ENCODE measurements around the gene SHROOM3.
A peak's percentile ranks its signal among the peaks of the same experiment; 100 is the strongest.
"Not testable (repeated sequence)": the region's sequence is repeated elsewhere in the genome, so short reads cannot be mapped to it uniquely, and the experiment has no call there.

The SHROOM3 gene

DNA sequence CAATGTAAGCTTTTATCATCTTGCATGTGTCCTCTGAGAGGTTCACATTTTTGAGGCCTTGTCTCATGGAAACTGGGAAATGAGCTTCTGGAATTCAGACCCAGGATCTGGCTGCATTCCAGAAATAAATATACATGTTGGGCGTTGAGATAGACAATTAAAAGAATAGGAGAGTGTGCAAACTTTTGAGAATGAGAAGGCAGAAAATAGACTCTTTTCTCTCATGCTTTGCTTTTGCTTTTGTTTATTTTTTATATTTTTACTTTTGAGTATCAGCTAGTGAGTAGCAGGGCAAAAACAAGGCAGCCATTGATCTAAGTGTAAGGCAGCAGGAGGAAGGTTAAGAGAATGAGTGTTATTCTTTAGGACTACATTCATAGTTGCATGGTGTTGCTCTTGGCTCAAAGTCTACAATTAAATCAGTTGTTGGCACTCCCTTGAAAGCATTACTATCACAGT lies 12.4 kb downstream of the SHROOM3 start:
- DNase-seq, result no peak

DNA sequence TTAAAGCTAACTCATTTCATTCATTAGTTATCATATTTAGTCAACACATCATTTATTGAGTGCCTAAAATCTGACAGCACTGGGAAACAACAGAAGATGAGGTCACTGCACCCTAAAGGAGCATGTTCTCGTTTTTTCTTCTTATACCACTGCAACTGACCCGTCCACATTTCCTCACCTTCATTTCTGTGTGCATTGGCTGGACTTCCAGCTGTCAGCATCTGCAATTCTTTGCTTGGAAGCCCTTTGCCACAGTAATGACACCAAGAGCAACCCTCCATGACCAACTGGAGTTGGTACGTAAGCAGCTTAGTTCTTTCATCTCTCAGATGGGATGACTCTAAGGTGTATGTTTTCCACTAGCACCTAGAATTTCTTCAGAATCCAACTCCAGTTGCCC lies 13.2 kb downstream of the SHROOM3 start:
- DNase-seq, result peak; percentile 37

DNA sequence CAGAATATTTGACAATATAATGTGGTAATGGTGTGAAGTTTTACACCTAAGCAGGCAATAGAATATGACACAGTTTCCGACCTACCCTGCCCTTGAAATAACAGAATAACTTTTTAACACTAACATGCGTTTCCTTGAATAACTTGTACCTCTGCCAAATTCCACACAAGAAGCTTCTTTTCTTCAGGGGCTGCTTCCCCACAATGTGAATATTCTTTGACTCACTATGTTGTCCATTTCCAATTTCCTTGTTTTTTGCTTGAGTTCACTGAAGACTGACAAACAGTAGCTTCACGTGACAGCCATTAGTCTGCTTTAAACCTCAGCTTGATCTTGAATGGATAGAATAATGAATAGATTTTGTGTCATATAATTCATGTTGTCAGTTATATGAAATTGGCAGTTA lies 14.3 kb downstream of the SHROOM3 start:
- peak; percentile 80 for DNase-seq

DNA sequence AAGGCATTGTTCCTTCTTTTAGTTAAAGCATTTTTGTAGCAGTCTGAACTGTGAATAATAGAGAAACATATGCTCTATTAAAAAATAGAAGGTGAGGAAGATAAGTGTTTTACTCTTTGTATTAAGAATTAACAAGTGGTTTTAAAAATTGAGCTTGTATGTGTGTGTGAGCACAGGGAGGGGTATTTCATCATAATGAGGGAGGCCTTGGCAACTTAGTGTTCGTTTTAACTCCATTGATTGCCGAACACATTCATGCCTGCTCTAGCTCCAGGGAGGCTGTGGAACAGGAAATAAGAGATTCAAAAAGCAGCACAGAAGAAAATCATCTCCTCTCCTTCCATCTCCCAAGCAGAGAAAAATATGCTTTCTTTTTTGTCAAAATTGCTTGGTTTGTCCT lies 14.8 kb downstream of the SHROOM3 start:
- peak; percentile 82 for DNase-seq

DNA sequence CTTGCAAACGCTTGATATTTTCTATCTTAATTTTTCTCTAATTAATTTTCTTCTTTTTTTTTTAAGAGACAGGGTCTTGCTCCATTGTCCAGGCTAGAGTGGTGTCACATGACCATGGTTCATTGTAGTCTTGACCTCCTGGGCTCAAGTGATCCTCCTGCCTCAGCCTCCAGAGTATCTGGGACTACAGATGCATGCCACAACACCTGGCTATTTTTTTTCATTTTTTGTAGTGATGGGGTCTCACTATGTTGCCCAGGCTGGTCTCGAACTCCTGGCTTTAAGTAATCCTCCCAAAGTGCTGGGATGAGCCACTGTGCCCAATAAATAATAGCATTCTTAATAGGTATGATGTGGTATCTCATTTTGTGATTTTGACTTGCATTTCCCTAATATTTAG lies 18.2 kb downstream of the SHROOM3 start:
- no peak for DNase-seq

DNA sequence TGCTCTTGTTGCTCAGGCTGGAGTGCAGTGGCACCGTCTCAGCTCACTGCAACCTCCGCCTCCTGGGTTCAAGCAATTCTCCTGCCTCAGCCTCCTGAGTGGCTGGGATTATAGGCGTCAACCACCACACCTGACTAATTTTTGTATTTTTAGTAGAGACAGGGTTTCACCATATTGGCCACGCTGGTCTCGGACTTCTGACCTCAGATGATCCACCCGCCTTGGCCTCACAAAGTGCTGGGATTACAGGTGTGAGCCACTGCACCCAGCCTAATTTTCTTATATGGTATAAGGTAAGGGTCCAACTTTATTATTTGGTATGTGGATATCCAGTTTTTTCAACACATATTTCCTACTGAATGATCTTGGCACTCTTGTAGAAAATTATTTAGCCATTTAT lies 19.0 kb downstream of the SHROOM3 start:
- DNase-seq, result not testable (repeated sequence)

DNA sequence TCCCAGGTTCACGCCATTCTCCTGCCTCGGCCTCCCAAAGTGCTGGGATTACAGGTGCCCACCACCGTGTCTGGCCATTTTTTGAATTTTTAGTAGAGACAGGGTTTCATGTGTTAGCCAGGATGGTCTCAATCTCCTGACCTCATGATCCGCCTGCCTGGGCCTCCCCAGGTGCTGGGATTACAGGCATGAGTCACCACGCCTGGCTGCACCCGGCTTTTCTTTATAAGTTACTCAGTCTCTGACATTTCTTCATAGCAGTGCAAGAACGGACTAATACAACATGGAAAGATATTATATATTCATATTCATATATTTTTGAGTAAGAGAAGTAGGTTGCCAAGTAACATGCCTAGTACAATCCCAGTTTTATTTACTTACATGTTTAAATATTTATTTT lies 22.9 kb downstream of the SHROOM3 start:
- DNase-seq, result no peak

DNA sequence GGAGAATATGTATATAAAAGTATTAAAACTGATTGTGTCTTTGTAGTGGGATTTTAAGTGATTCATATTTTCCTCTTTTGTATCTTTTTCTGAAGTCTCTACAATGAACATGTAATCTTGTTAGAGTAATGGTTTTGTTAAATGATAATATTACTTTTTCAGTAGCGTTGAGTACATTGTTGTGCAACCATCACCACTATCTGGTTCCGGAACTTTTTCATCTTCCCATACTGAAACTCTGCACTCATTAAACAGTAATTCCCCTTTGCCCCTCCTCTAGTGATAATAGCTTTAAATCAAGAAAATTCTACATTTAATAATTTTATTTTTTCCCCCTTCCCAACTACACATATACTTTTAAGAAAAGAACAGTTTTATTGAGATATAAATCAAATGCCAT lies 23.3 kb downstream of the SHROOM3 start:
- no peak for DNase-seq

DNA sequence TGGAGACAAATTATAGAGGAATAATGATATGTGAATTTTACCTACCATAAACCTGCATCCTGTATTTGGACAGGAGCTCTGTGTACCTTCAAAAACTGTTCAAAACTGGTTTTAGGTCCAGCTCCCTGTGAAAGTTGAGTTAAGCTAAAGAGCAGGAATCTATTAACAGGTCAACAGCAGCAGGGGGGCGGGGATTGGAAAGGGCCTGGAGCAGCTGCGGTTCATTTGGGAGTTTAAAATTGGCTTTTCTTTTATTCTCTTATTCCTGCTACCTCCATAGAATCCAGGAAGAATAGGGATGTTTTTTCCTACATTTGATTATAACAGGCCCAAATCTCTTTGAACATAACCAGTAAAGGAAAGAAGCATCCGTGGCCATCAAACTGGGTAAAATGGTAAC lies 23.8 kb downstream of the SHROOM3 start:
- peak; percentile 90 for DNase-seq

DNA sequence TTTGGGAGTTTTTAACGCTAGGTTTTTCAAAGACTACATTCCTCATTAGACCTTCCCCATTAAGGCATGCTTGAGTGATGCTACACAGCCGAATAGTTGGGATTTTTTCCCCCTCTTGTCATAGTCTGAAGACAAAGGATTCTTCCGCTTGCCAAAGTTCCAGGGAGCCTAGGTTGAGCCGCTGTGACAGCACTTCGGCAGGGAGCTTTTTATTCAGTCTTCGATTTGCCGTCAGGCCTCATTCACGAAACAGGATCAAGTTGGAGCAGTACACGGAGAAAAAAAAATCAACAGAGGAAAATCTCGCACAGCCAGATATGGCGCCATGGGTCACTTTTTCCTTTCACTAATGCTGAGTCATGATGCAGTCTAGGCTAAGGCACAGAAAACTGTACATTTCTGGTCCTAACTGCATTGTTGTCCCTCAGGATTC lies 24.3 kb downstream of the SHROOM3 start:
- DNase-seq, result peak; percentile 96

DNA sequence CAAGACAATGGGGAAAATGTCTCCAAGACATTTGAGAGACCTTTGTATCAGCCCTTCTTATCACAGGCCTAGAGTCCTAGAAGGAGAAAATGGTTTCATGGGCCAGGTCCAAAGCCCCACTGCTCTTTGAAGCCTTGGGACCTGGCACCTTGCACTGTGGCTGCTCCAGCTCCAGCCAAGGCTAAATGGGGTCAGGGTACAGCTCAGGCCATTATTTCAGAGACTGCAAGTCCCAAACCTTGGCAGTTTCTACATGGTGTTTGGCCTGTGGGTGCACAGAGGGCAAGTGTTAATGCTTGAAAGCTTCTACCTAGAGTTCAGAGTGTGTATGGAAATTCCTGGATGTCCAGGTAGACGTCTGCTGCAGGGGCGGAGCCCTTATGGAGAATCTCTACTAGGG lies 28.5 kb downstream of the SHROOM3 start:
- DNase-seq, result no peak

DNA sequence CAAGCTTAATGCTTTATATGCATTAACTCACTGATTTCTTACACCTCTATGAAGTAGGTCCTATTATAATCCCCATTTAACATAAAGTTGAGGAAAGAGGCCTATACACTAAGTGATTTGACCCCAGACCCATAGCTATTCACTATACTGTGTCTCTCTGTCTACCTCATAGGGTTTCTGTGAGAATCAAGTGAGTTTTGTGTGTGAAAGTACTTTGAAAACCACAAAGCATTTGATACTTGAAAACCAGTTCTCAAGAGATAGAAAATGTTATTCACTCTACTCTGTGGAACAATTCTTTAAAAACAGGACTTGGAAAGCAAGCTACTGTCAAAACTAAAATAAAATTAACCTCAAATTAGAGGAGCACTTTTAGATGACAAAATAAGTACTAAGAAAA lies 35.0 kb downstream of the SHROOM3 start:
- DNase-seq, result no peak

DNA sequence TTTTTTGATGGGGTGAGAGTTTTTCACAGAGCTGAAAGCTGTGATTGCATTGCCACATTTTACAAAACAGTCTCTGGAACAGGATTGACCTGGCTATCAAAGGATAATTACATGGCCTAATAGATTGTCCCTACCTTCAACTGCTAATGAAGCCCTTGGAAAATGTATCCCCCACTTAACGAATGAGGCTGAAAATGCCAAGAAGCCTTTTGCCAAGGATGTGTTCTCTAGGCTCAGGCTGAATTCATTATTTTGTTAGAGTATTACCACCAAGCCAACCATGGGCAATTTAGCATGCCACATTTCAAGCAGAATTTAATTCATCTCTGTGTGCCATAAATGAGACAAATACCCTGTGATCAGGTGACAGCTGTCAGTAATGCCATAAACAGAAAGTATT lies 35.5 kb downstream of the SHROOM3 start:
- DNase-seq, result no peak

DNA sequence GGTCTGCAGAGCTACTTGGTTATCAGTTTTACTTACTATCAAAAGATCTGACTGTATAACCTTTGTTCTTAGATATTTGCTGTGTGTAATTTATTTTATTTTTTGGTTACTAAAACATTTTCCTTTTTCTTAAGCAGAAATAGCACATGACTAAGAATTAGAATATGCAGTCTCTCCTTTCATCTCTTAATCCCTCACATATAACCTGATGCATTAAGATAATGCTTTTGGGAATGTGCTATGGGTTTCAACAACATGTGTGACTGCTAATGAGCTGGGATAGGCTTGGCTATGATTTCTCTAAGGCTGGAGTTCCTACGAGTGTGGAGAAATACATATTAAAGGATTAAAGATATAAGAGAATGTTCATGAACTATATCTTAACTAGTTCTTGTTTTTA lies 41.5 kb downstream of the SHROOM3 start:
- DNase-seq, result no peak

DNA sequence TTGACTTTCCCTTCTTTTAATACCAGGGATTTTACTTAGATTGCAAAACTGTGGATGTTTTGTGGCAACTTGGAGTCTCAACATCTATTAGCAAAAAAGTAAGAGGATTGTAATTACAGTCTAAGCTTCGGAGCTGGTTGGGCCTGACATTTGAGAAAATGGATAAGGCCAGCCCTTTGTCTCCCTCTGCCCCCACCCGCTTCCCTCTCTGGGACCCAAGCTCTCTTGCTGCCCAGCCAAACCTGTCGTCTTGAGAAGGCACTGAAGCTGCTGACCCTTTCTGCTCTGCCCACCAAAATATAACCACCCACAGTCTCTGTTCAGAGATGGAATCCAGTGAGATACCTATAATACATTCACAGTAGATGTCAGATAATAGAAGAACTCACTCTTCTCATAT lies 49.6 kb downstream of the SHROOM3 start:
- no peak for DNase-seq

DNA sequence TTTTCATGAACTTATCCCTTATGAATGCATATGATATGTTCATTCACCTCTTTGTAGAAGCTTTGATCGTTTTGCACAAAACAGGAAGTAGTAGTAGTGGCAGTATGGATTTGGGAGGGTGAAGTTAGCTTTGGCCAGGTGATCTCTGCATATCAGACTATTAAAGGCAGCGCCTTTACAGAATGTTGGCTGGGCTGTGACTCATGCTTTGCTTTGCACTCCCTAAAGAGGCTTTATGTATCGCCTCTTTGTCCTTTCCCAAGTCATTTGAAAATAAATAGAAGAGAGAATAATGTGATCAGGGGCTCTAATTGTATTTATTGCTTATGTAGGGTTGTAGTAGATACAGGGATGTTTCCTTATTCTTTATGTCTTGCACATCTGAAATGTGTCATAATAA lies 50.4 kb downstream of the SHROOM3 start:
- no peak for DNase-seq

DNA sequence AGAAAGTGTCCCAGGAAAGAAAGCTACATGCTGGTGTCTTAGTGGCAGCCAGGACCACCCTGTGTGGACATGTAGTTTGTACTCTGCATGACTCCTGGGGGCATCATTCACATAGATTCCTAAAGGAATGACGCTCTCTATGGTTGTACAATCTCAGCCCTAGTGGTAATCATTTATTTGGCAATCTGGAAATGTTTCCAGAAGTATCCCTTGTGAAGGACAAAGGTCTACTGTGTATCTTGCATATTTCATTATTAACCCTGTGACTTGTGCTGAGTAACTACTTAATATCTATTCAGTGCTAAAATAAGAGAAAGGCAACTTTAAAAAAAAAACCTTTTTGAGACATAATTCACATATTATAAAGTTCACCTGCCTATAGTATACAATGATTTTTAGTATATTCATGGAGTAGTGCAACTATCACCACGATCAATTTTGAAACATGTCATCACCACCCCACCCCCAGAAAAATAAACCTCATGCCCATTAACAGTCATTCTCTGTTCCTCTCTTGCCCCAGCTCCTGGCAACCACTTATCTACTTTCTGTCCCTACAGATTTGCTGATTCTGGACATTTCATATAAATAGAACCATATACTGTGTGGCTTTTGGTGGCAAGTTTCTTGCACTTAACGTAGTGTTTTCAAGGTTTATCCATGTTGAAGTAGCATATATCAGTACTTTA lies 51.7 kb downstream of the SHROOM3 start:
- no peak for DNase-seq

DNA sequence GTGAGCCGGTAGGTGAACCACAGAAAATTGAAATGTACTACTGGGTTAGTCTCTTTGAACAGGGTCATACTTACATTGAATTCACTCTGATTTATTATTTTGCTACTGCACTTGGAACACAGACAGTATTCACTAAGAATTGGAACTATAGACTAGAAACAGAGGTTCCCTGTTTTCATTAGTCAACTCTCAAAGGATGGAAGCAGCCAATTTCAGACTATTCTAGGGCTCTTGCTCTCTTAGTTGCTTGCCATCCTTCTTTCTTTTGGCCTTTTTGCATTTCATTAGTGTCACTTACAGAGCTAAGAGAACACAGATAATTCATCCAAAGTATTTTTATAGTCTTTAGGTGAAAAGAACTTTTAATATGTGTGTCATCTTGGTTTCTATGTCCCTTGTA lies 52.6 kb downstream of the SHROOM3 start:
- DNase-seq, result no peak

DNA sequence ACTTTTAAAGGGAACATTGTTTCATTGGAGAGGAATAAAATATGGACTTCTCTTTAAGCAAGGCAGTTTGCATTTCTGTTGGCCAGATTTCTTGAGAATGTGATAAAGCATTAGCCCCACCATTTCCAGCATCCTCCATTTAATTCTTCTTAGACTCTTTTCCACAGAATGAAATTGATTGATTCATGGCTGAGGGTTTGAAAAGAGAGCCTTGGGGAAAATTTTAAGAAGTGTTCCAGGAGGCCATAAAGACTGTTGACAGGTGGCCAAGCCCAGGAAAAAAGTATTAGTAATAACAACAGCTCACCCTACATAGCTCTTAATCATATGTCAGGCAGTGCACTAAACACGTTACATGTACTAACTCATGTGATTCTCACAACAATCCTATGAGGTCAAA lies 53.4 kb downstream of the SHROOM3 start:
- no peak for DNase-seq

DNA sequence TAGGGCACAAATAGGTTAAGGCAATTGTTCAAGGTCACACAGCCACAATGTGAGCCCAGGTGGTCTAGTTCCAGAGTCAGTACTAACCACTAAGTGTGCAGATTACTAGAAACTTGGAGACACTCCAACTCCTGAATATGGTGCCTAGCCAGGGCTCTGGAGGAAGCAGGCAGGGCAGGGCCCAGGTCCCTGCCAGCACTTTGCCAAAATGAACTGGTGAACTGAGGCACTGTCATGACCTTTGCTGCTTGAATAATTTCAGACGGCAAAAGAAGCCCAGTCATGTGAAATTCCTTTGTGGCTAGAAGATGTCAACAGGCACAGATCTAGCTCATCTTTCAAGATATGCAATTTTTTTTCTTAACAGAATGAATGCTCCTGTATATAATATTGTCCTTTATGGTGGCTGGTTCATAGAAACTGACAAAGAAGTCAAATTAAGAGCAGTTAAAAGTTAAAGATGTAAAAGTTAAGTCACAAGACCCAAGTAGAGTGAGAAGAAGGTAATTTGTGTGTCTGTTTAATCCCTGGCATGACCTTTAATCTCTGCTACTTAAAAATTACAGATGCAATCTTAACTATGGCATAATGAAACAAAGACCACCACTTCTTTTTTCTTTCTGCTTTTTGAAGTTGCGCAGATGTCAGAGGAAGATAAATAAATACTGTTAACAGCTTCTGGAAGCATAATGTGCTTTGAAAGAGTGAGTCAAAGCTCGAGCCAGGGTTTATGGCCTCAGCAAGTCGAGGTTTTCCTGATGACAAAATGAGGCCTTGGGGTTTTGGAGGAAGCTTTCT lies 54.1 kb downstream of the SHROOM3 start:
- DNase-seq, result no peak

DNA sequence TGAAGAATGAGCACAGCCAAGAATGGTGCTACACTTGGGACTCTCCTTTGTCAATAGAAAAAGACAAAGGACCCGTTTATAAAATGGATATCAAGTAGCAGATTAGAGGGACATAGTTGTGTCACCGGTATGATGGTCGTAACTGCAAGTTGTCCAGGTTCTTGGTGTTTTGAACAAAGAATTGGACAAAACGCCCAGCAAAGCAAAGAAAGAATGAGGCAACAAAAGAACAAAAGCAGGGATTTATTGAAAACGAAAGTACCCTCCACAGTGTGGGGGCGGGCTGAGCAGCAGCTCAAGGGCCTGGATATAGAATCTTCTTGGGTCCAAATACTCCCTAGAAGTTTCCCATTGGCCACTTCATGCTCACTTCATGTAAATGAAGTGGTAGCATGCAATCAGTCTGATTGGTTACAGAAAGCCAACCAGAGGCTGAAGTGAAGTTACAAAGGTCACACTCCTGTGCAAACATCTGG lies 54.7 kb downstream of the SHROOM3 start:
- DNase-seq, result no peak

DNA sequence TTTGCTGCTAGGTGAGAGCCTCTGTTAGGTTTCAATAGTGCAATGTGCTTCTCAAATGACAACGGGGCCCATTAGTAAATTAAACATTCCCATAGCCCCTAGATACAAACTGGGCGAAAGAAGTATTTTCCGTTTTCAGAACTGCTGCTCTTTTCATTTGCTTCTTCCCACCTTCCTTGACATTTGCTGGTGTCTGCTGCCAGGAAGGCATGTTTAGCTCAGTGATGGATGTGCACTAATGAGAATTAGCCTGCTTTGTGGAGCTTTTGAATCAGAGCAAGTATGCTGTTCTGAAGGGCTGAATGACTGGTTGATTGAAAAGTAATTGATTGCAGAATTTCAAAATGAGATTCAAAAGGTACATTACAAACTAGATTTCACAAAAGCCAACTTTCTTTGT lies 57.0 kb downstream of the SHROOM3 start:
- DNase-seq, result peak; percentile 66

DNA sequence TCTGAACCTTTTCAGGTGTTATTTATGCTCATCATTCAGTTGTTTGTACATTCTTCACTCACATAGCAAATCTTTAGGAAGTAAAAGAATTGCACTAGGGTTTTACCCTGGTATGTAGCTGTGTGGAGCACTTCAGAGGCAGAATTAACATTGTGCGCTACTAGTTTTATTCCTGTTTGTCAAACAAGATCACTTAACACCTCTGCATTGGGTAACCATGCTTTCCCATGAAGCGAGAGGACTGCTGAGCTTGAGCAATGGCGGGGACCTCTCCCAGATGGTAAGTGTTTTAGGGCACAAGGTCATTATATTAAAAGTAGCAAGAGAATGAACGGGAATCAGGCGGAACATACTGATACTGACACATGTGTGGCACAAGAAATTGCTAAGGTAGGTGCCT lies 59.2 kb downstream of the SHROOM3 start:
- DNase-seq, result no peak

DNA sequence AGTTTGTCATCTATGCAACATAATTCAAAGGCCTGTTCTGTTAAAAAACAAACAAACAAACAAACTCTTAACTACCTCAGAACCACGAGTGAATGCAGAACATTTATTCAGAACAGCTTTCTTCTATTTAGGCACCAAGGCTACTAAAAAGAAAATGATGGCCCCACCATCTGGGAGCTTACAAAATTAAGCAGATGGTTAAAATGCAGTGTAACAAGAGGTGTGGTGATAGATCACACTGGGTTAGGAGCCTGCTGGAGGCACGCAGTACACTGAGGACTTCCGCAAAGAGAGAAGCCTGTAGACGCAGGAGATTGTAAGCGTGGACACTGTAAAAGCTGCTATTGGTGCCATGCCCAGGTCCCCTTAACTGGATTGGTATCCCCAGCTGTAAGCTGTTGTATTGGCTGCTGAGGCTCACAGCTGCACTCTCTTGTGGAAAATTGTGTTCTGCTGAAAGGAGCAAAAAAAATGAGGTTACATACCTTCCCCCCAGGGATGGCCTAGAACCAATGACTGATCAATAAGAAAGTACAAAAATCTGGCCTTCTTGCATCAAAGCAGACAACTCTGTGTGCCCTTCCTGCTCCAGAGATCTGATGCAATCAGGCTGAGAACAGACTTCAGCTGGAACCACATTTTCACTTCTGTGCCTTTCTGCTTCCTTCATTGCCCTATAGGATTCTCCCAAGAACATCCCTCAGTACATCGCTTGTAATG lies 60.0 kb downstream of the SHROOM3 start:
- no peak for DNase-seq

Data from eye (tissue), 1 donor.